Measurements from ENCODE around the gene PFKFB4. TPM values are rescaled to one million over a fixed set of nuclear protein-coding genes. Genes with fewer than 3 reads are reported as not detected.

Gene PFKFB4
- total RNA-seq, 2 experiments from 2014 or later, result 0.98 to 2.5 TPM

GRCh38 chr3:48543271-48543866 lies 13.2 kb downstream of the PFKFB4 start:
- no peaks in the 10 kb centered on the region for H3K27me3 ChIP-seq (ENCODE audit: control insufficient read depth in 1 of 2, insufficient read depth in 2 of 2, low read length in 2 of 2)

GRCh38 chr3:48538451-48538850 lies 18.2 kb downstream of the PFKFB4 start:
- no peak for DNase-seq
- H3K27me3 Mint-ChIP-seq, result no peaks in the 10 kb centered on the region
- intact Hi-C loops (cut with DNase I, micrococcal nuclease), result no loop called here
- Histone ChIP-seq H3K27ac (ENCODE audit: low read depth in 1 of 2, low read length in 2 of 2) (no peak overlapping the region), H3K4me3 (ENCODE audit: low read length) (no peak overlapping the region), H3K9me3 (ENCODE audit: control insufficient read depth in 1 of 2, insufficient read depth in 1 of 2, low read length in 2 of 2) (no peaks in the 10 kb centered on the region), H3K27me3 (ENCODE audit: control insufficient read depth in 1 of 2, insufficient read depth in 2 of 2, low read length in 2 of 2) (no peaks in the 10 kb centered on the region), H3K4me1 (ENCODE audit: insufficient read depth, low read length) (no peaks in the 10 kb centered on the region), H3K36me3 (ENCODE audit: insufficient read depth, low read length) (peaks cover 2% of the 10 kb centered on the region)
- ChIA-PET POLR2A (no interaction called here), CTCF (no interaction called here)
- H3K9me3 Mint-ChIP-seq, result no peaks in the 10 kb centered on the region
- no peak overlapping the region for H3K4me3 Mint-ChIP-seq
- ATAC-seq (ENCODE audit: poor library complexity), result no peak
- no peak overlapping the region for H3K27ac Mint-ChIP-seq
- H3K36me3 Mint-ChIP-seq (ENCODE audit: low read depth), result peaks cover 6% of the 10 kb centered on the region
- TF ChIP-seq CTCF (IDR thresholded peaks at IDR 0.05), result no peak
- no peaks in the 10 kb centered on the region for H3K4me1 Mint-ChIP-seq (ENCODE audit: low read depth)

More at GRCh38 chr3:48543271-48543866, 13.2 kb downstream of the PFKFB4 start:
- H3K27ac ChIP-seq (ENCODE audit: low read depth in 1 of 2, low read length in 2 of 2), result no peak overlapping the region
- ATAC-seq (ENCODE audit: poor library complexity), result no peak
- no peaks in the 10 kb centered on the region for H3K9me3 ChIP-seq (ENCODE audit: control insufficient read depth in 1 of 2, insufficient read depth in 1 of 2, low read length in 2 of 2)
- no peak overlapping the region for H3K4me3 ChIP-seq (ENCODE audit: low read length)
- Mint-ChIP-seq H3K36me3 (ENCODE audit: low read depth) (no peaks in the 10 kb centered on the region), H3K27ac (no peak overlapping the region), H3K4me3 (no peak overlapping the region), H3K9me3 (no peaks in the 10 kb centered on the region), H3K4me1 (ENCODE audit: low read depth) (peaks cover 16% of the 10 kb centered on the region), H3K27me3 (no peaks in the 10 kb centered on the region)
- ChIA-PET CTCF (no interaction called here), POLR2A (no interaction called here)
- H3K4me1 ChIP-seq (ENCODE audit: insufficient read depth, low read length), result peaks cover 8% of the 10 kb centered on the region
- H3K36me3 ChIP-seq (ENCODE audit: insufficient read depth, low read length), result no peaks in the 10 kb centered on the region
- intact Hi-C loops (cut with DNase I, micrococcal nuclease), result no loop called here
- peak in 2 of 14 experiments; percentile 39 to 51 for DNase-seq
- TF ChIP-seq CTCF (IDR thresholded peaks at IDR 0.05), result no peak

GRCh38 chr3:48536785-48537184 lies 19.8 kb downstream of the PFKFB4 start:
- Histone ChIP-seq H3K4me3 (ENCODE audit: low read length) (no peak overlapping the region), H3K27ac (ENCODE audit: low read depth in 1 of 2, low read length in 2 of 2) (no peak overlapping the region), H3K9me3 (ENCODE audit: control insufficient read depth in 1 of 2, insufficient read depth in 1 of 2, low read length in 2 of 2) (no peaks in the 10 kb centered on the region), H3K4me1 (ENCODE audit: insufficient read depth, low read length) (no peaks in the 10 kb centered on the region), H3K36me3 (ENCODE audit: insufficient read depth, low read length) (peaks cover 2% of the 10 kb centered on the region), H3K27me3 (ENCODE audit: control insufficient read depth in 1 of 2, insufficient read depth in 2 of 2, low read length in 2 of 2) (no peaks in the 10 kb centered on the region)
- Mint-ChIP-seq H3K27ac (no peak overlapping the region), H3K27me3 (no peaks in the 10 kb centered on the region), H3K4me3 (no peak overlapping the region), H3K4me1 (ENCODE audit: low read depth) (no peaks in the 10 kb centered on the region), H3K9me3 (no peaks in the 10 kb centered on the region), H3K36me3 (ENCODE audit: low read depth) (peaks cover 6% of the 10 kb centered on the region)
- POLR2A ChIA-PET, result no interaction called here
- DNase-seq (no peak), ATAC-seq (ENCODE audit: poor library complexity) (no peak)
- TF ChIP-seq CTCF (IDR thresholded peaks at IDR 0.05), result no peak
- CTCF ChIA-PET, result no interaction called here
- intact Hi-C loops (cut with DNase I, micrococcal nuclease), result no loop called here
